Ectodermal cell (in vitro differentiated cells): ENCODE data around the gene SH3PXD2A.

Experiments used
- H3K27ac ChIP-seq: 2 replicates; pipeline ENCODE4 v1.7.0; 2013; ENCODE audit warnings: mild to moderate bottlenecking, low read depth, low read length; ENCODE audit not compliant: insufficient read depth, poor library complexity, severe bottlenecking
- H3K27me3 ChIP-seq: 2 replicates; pipeline ENCODE4 v1.7.0; 2013; ENCODE audit warnings: mild to moderate bottlenecking, low read length; ENCODE audit not compliant: insufficient read depth, control insufficient read depth, poor library complexity, severe bottlenecking
- H3K36me3 ChIP-seq: one replicate; pipeline ENCODE4 v1.7.0; 2013; ENCODE audit warnings: low read length; ENCODE audit not compliant: control insufficient read depth, insufficient read depth
- H3K4me1 ChIP-seq: one replicate; pipeline ENCODE4 v1.7.0; 2013; ENCODE audit warnings: low read length; ENCODE audit not compliant: control insufficient read depth, insufficient read depth
- H3K4me3 ChIP-seq: 2 replicates; pipeline ENCODE4 v1.7.0; 2013; ENCODE audit warnings: low read depth, low read length, control low read depth; ENCODE audit not compliant: insufficient read depth
- H3K9me3 ChIP-seq: 2 replicates; pipeline ENCODE4 v1.7.0; 2013; ENCODE audit warnings: mild to moderate bottlenecking, low read length, moderate library complexity; ENCODE audit not compliant: control insufficient read depth
- WGBS, 2 experiments: methylation state at CpG; one replicate each; pipeline ENCODE4 v1.1.7; 2013; ENCODE audit warnings: missing lambda C conversion rate in 2 of 2; 5-methylcytosine and 5-hydroxymethylcytosine counted together

Gene SH3PXD2A

DNA sequence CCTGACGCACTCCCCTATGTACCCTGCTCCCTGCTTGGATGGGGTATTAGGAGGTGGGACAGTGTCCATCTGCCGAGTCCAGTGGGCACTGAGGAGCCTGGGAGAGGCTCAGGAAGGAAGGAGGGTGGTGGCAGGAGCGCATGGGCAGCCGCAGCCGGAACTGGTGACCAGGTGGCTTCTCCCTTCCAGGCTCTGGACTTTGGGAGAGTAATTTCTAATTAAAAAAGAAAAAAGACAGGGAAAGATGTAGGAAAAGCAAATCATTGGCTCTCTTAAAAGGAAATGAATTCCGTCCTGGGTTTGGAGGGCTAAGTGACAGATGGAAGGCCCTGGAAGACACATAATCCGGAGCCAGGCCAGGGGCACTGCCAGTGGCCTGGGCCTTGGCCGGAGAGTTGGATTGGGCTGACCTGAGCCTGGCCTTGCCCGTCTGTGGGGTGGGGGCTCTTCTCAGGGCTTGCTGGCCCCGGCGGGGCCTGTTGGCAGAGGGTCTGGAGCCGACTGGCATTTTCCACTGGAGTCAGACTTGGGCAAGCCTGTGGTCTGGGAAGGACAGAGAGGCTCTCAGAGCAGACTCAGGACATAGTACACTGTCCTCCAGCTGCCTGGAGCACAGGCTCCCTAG lies 298.9 kb downstream of the SH3PXD2A start:
- peaks cover 15% of the 10 kb centered on the region for H3K4me1 ChIP-seq
- H3K27ac ChIP-seq = no peak overlapping the region
- peaks cover 25% of the 10 kb centered on the region for H3K27me3 ChIP-seq
- no peaks in the 10 kb centered on the region for H3K36me3 ChIP-seq
- 92 to 95% methylated on average over 12 of the region's 12 CpGs for WGBS, 2 experiments
- H3K4me3 ChIP-seq = no peak overlapping the region
- no peaks in the 10 kb centered on the region for H3K9me3 ChIP-seq

DNA sequence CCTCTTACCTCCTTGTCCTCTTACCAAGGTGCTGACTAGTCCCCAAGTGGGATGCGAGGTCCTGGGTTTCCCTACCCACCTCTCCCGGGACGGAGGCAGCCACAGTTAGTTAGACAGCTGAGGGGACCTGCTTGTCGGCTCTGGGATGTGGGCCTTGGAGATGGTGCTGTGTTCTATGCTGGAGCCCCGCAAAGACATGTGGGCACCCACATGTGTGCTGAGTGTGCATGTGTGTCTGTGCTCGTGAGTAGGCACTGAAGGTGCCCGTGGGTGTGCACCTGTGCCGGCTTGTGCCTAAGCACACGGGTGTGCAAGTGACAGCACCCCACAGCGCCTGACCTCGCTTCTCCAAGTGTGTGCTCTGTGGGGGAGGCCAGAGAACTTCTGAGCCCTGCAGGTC lies 299.7 kb downstream of the SH3PXD2A start:
- Histone ChIP-seq H3K36me3 (no peaks in the 10 kb centered on the region), H3K27ac (no peak overlapping the region), H3K4me3 (peak overlapping the region; percentile 45), H3K9me3 (no peaks in the 10 kb centered on the region), H3K4me1 (peaks cover 15% of the 10 kb centered on the region), H3K27me3 (peaks cover 25% of the 10 kb centered on the region)
- WGBS, 2 experiments = 84 to 88% methylated on average over 11 of the region's 11 CpGs

DNA sequence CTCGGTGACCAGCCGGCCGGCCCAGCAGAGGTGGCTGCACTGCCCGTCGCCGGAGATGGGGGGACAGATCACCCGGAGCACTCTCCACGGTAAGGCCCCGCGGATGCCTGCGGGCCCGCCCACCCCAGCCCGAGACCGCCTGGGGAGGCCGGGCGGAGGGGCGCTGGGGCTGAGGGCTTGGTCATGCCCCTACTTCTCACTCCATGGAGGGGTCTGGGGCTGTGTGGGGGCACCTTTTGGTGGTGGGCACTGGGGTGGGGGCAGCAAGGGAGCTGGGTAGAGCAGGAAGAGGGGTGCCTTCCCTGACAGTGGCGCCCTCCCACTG lies 300.1 kb downstream of the SH3PXD2A start:
- Histone ChIP-seq H3K36me3 (no peaks in the 10 kb centered on the region), H3K27me3 (peaks cover 25% of the 10 kb centered on the region), H3K4me3 (peak overlapping the region; percentile 45), H3K9me3 (no peaks in the 10 kb centered on the region), H3K27ac (no peak overlapping the region), H3K4me1 (peaks cover 15% of the 10 kb centered on the region)
- WGBS, 2 experiments = 5 to 6% methylated on average over 18 of the region's 18 CpGs

DNA sequence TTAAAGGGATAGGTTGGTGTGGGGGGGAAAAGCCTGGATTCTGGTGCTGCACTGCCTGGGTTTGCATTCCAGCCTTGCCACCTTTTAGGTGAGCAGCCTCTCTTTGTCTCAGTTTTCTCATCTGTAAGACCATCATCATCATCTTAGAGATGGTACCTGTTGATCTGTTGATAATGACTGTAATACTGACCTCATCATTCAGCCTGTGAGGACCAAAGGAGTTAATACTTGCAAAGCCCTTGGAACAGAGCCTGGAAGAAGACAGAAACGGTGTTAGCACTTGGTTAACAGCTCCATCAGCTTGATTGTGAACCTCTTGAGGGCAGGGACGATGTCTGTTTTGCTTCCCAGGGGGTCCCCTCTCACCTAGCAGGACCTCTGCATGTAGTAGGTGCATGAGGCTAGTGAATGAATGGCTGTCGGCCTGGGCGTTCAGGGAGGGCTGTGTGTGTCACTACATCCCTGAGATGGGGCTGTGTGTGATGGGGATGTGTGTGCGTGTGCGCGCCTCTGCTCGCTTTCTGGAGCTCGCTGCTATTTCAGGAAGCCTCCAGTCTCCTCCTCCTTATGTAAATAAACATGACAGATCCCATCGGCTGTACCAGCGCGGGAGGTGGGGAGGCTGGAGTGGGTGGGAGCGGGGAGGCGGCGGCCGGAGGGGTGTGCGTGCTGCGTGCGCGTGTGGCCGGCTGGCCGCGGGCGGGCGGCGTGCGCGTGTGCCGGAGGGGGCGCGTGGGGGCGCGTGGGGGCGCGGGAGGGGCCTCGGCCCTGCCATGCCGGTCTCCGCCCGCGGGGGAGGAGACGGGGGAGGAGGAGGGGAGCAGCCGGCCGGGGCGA lies 300.7 kb downstream of the SH3PXD2A start:
- Histone ChIP-seq H3K9me3 (no peaks in the 10 kb centered on the region), H3K27me3 (peaks cover 25% of the 10 kb centered on the region), H3K27ac (no peak overlapping the region), H3K4me1 (peaks cover 15% of the 10 kb centered on the region), H3K36me3 (no peaks in the 10 kb centered on the region), H3K4me3 (peak overlapping the region; percentile 45)
- 8 to 9% methylated on average over 42 to 44 of the region's 44 CpGs for WGBS, 2 experiments

DNA sequence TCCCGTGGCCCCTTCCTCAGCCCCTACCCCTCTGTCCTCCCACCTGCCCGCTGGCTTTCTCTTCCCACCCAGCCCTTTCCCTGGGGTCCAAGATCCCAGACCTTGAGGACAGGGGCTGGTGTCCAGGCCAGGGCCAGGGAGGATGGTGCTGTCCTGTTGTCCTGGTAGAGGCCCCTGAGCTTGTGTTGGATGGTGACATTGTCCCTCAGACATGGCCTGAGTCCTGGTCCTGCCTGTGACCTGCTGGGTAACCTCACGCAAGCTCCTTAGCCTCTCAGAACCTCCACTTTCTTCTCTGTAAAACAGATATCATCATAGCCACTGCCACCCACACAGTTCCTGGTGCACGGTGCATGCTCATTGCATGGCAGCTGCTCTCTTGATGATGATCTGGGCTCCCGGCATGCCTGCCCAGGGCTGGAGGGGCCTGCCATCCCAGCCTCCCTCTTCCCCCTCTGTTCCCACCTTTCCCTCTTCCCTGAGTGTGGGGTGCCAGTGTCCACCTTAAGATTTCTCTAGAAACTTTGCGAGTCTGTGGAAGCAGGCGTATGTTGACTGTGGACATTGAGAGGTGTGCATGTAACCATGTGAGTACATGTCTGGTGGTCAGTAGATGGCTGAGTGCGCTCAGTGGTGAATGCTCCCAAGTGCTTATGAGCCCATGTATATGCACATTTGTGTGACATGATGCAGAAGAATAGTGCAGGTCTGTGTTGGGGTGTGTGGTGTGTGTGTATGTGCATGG lies 301.5 kb downstream of the SH3PXD2A start:
- Histone ChIP-seq H3K27ac (no peak overlapping the region), H3K36me3 (no peaks in the 10 kb centered on the region), H3K27me3 (peaks cover 25% of the 10 kb centered on the region), H3K9me3 (no peaks in the 10 kb centered on the region), H3K4me3 (no peak overlapping the region), H3K4me1 (peaks cover 15% of the 10 kb centered on the region)
- 90 to 96% methylated on average over 8 of the region's 8 CpGs for WGBS, 2 experiments

DNA sequence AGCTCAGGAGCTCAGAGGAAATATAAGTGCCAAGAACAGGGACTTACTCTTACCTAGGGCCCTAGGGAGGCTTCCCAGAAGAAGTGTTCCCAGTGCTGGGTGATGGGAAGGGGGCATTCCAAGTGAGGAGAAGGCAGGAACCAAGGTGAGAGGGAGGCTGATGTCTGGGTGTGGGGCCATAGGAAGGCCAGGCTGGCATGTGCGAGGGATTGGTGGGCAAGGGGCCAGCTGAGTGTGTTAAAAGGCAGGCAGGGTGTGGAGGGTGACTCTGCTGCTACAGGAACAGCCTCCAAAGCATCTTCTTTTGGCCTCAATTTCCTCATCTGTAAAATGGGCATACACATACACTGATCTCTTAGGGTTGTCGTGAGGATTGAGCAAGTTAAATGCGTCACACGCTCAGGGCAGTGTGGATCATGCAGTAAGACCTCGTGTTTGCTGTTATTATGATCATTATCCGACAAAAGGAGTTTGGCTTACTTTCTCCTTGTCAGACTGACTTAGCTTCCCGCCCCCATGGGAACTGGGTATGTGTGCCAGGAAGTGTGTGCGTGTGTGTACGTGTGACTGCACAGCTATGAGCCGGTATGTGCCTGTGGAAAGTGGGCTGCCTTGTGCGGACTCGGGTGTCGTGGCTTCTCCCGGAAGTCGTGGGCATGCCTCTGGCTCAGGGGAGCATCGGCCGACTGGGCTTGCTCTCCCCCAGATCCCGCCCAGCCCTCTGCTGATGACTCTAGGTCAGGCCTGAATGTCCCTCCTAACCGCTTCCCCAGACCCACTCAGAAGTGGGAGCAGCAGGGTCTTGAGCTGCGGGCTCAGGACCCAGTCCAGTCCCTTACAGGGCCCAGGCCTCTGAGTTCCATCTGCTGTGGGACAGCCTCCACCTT lies 302.3 kb downstream of the SH3PXD2A start:
- Histone ChIP-seq H3K9me3 (no peaks in the 10 kb centered on the region), H3K36me3 (no peaks in the 10 kb centered on the region), H3K27me3 (peaks cover 25% of the 10 kb centered on the region), H3K4me3 (no peak overlapping the region), H3K27ac (no peak overlapping the region), H3K4me1 (peaks cover 15% of the 10 kb centered on the region)
- WGBS, 2 experiments = 94% methylated on average over 20 of the region's 20 CpGs

DNA sequence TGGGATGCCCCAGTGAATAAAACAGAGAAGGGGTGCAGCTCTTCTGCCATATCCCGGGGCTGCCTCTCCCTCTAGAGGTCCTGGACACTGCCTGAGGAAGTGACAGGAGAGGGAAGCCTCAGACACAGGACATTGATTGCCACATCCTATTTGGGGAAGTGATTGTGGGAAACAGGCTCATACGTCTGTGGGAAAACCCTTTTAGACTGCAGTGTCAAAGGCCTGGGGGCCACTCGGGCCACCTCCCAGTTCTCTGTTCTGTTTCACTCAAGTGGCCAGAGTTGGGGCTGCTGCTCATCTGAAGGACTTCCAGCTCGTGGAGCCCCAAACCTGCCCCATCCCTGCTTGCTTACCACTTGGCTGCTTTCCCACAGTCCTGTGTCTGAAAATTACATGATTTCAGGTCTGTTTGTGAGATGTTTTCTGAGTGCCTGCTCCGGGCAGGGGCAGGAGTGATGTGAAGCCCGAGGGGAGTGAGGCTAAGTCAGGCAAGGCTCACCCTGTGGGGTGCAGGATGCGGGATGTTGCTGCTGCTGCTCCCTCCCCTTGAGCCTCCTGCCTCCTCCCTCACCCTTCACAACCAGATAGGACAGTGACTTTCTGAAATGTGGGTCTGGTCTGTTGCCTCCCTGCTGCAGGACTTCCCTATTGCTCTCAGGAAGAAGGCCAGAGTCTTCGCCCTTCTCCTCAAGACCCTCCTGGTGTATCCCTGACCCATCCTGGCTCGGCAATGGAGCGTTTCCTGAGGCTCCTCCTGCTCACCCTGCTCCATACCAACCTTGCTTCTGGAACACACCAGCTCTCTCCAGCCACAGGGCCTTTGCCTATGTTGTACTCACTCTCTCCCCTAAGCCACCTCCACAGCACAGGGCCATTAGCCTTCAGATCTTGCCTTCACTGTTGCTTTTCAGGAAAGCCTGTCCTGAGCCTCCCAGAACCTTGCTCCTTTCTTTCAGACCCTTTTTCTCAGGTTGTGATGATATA lies 303.5 kb downstream of the SH3PXD2A start:
- no peaks in the 10 kb centered on the region for H3K36me3 ChIP-seq
- no peak overlapping the region for H3K4me3 ChIP-seq
- 76 to 78% methylated on average over 10 of the region's 10 CpGs for WGBS, 2 experiments
- no peak overlapping the region for H3K27ac ChIP-seq
- peaks cover 25% of the 10 kb centered on the region for H3K27me3 ChIP-seq
- no peaks in the 10 kb centered on the region for H3K9me3 ChIP-seq
- peaks cover 15% of the 10 kb centered on the region for H3K4me1 ChIP-seq

DNA sequence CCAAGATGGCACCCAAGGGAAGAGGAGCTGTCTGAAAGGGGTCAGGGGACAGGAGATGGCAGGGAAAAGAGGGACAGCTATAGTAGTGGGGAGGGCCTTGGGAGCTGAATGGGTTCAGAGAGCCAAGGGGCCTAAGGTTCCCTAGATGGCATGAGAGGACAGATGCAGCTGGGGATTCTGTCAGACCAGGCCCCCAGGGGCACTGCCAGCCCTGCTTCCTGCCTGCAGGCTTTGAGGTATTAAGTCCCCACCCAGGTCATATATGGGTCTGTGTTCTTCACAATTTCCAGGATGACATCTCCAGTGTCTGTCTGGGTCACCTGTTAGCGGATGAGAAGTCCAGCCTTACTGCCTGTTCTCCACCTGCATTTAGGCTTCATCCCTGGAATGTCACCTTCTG lies 305.1 kb downstream of the SH3PXD2A start:
- Histone ChIP-seq H3K27ac (no peak overlapping the region), H3K9me3 (no peaks in the 10 kb centered on the region), H3K36me3 (no peaks in the 10 kb centered on the region), H3K4me1 (peaks cover under 1% of the 10 kb centered on the region), H3K27me3 (peaks cover 9% of the 10 kb centered on the region), H3K4me3 (no peak overlapping the region)
- WGBS, 2 experiments = 92 to 94% methylated on average over 1 of the region's 1 CpG

DNA sequence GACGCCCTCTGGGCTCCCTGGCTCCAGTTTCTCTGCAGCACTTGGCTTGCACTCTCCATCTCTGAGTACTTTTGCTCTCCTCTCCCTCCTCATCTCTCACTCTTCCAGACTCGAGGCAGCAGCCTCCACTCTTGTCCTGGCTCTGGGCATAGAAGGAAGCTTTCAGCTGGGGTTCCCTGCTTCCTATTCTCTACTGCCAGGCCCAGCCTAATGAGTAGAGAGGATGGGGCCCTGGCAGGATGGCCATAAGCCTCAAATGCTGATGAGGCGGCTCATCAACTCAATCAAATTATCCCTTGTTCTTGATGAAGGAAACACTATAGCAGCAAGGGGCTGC lies 306.1 kb downstream of the SH3PXD2A start:
- H3K36me3 ChIP-seq = no peaks in the 10 kb centered on the region
- peaks cover 4% of the 10 kb centered on the region for H3K4me1 ChIP-seq
- H3K27ac ChIP-seq = no peak overlapping the region
- 76 to 86% methylated on average over 3 of the region's 3 CpGs for WGBS, 2 experiments
- no peak overlapping the region for H3K4me3 ChIP-seq
- H3K27me3 ChIP-seq = peaks cover 2% of the 10 kb centered on the region
- H3K9me3 ChIP-seq = no peaks in the 10 kb centered on the region
